NK-92 (cell line): ENCODE data around the gene MFSD6L.

Experiments
- DNase-seq: peaks from one replicate; lab custom pipeline; 2025; ENCODE audit not compliant: unreplicated experiment; lab: John Stamatoyannopoulos, UW

Gene MFSD6L

GRCh38 chr17:8798846-8799569 lies at the start of gene MFSD6L:
Gene MFSD6L, minus strand, starts transcription at chr17:8799365. Its CDS starts 245 bp downstream, at chr17:8799120.
- no peak for DNase-seq

- no peak for DNase-seq
Observed at GRCh38 chr17:8847891-8848290, 48.7 kb upstream of the MFSD6L start.

- no peak for DNase-seq
Observed at GRCh38 chr17:8846768-8847211, 47.6 kb upstream of the MFSD6L start.

GRCh38 chr17:8844229-8845218 lies 45.4 kb upstream of the MFSD6L start:
- no peak for DNase-seq

- no peak for DNase-seq
Observed at GRCh38 chr17:8843344-8843743, 44.2 kb upstream of the MFSD6L start.

GRCh38 chr17:8841844-8842243 lies 42.7 kb upstream of the MFSD6L start:
- DNase-seq, result no peak

- no peak for DNase-seq
Observed at GRCh38 chr17:8839410-8839935, 40.3 kb upstream of the MFSD6L start.

GRCh38 chr17:8838551-8839095 lies 39.5 kb upstream of the MFSD6L start:
- DNase-seq, result no peak

GRCh38 chr17:8837563-8838075 lies 38.5 kb upstream of the MFSD6L start:
- DNase-seq, result no peak

GRCh38 chr17:8836821-8837562 lies 37.8 kb upstream of the MFSD6L start:
- no peak for DNase-seq

- DNase-seq, result no peak
Observed at GRCh38 chr17:8835631-8836364, 36.6 kb upstream of the MFSD6L start.

- DNase-seq, result no peak
Observed at GRCh38 chr17:8835106-8835505, 35.9 kb upstream of the MFSD6L start.

GRCh38 chr17:8832711-8833352 lies 33.7 kb upstream of the MFSD6L start:
- no peak for DNase-seq

- DNase-seq, result no peak
Observed at GRCh38 chr17:8831234-8831849, 32.2 kb upstream of the MFSD6L start.

- no peak for DNase-seq
Observed at GRCh38 chr17:8830141-8830540, 31.0 kb upstream of the MFSD6L start.

GRCh38 chr17:8829036-8829941 lies 30.1 kb upstream of the MFSD6L start:
- no peak for DNase-seq

GRCh38 chr17:8828517-8828875 lies 29.3 kb upstream of the MFSD6L start:
- DNase-seq, result no peak
